ENCODE results near the gene MYO5B. TPM values are rescaled to one million over a fixed set of nuclear protein-coding genes. Genes with fewer than 3 reads are reported as not detected.

Gene MYO5B
- total RNA-seq, 1 donor from 2014 or later: 6.7 TPM

DNA sequence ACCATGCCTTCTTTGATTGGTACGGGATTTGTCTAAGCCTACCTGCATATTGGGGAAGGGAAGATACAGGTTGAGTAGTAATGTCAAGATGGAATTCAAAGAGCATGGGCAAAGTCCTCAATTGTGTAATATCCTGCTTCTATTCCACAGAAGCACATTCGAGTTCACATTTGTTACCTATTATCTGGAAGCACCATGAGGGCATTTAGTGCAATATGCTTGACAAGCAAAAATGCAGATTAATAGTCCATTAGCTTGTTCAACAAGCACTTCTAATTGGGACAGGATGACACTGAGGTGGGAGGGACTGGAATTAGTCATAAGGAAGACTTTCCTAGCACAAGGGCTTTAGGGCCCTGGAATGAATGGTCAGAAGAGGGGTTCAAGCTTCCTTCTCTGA, 40.5 kb downstream of the MYO5B start:
- Histone ChIP-seq H3K79me2 (ENCODE audit: low read depth) (no peaks in the 10 kb centered on the region), H3K27me3 (no peaks in the 10 kb centered on the region), H3K4me3 (no peak overlapping the region), H3K4me1 (peaks cover 11% of the 10 kb centered on the region), H3K36me3 (no peaks in the 10 kb centered on the region), H3K27ac (no peak overlapping the region), H3K9ac (no peak overlapping the region), H4K20me1 (ENCODE audit: low read depth) (no peaks in the 10 kb centered on the region), H2AFZ (replicated peaks) (no peak overlapping the region), H3K4me2 (no peak overlapping the region), H3K9me3 (ENCODE audit: low read depth) (no peaks in the 10 kb centered on the region), H3F3A (ENCODE audit: low read depth) (no peaks in the 10 kb centered on the region)
- no peak overlapping the region for H3K4me3 Mint-ChIP-seq
- H3K36me3 Mint-ChIP-seq: no peaks in the 10 kb centered on the region
- H3K27ac Mint-ChIP-seq: no peak overlapping the region
- no peak for DNase-seq (ENCODE audit: low spot score)
- TF ChIP-seq, protein P1, sequence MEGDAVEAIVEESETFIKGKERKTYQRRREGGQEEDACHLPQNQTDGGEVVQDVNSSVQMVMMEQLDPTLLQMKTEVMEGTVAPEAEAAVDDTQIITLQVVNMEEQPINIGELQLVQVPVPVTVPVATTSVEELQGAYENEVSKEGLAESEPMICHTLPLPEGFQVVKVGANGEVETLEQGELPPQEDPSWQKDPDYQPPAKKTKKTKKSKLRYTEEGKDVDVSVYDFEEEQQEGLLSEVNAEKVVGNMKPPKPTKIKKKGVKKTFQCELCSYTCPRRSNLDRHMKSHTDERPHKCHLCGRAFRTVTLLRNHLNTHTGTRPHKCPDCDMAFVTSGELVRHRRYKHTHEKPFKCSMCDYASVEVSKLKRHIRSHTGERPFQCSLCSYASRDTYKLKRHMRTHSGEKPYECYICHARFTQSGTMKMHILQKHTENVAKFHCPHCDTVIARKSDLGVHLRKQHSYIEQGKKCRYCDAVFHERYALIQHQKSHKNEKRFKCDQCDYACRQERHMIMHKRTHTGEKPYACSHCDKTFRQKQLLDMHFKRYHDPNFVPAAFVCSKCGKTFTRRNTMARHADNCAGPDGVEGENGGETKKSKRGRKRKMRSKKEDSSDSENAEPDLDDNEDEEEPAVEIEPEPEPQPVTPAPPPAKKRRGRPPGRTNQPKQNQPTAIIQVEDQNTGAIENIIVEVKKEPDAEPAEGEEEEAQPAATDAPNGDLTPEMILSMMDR (IDR thresholded peaks at IDR 0.05): no peak
- H3K4me1 Mint-ChIP-seq: peaks cover 9% of the 10 kb centered on the region
- H3K27me3 Mint-ChIP-seq (ENCODE audit: insufficient read depth, low read depth): peaks cover under 1% of the 10 kb centered on the region
- H3K9me3 Mint-ChIP-seq: no peaks in the 10 kb centered on the region

DNA sequence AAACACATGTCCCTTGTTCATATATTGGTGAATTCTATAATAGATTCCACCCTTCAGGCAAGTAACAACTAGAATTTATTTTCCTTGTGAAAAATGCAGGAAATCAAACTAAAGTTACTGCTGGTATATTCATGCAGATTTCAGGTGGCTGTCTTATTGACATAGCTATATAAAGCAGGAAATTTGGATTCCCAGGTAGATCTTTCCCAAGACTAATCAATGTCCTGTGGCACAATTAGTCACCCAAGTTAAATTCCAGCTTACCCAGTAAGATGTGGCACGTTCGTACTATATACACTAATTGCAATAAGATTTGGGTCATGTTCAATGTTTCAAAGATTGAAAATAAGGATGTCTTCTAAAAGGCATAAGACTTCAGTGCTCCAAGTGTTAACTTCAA, 42.0 kb downstream of the MYO5B start:
- Mint-ChIP-seq H3K4me1 (no peaks in the 10 kb centered on the region), H3K4me3 (no peak overlapping the region), H3K36me3 (no peaks in the 10 kb centered on the region), H3K27me3 (ENCODE audit: insufficient read depth, low read depth) (no peaks in the 10 kb centered on the region), H3K27ac (no peak overlapping the region), H3K9me3 (no peaks in the 10 kb centered on the region)
- no peak overlapping the region for H3K27ac ChIP-seq
- no peak overlapping the region for H2AFZ ChIP-seq (replicated peaks)
- H3K79me2 ChIP-seq (ENCODE audit: low read depth): no peaks in the 10 kb centered on the region
- H3K9me3 ChIP-seq (ENCODE audit: low read depth): no peaks in the 10 kb centered on the region
- no peaks in the 10 kb centered on the region for H4K20me1 ChIP-seq (ENCODE audit: low read depth)
- H3K4me2 ChIP-seq: no peak overlapping the region
- no peaks in the 10 kb centered on the region for H3K36me3 ChIP-seq
- TF ChIP-seq, protein P1 (IDR thresholded peaks at IDR 0.05): no peak
- no peak for TF ChIP-seq EZH2 (IDR thresholded peaks at IDR 0.05)
- H3K27me3 ChIP-seq: no peaks in the 10 kb centered on the region
- H3F3A ChIP-seq (ENCODE audit: low read depth): no peaks in the 10 kb centered on the region
- no peak overlapping the region for H3K9ac ChIP-seq
- H3K4me3 ChIP-seq: no peak overlapping the region
- no peak for DNase-seq (ENCODE audit: low spot score)
- no peaks in the 10 kb centered on the region for H3K4me1 ChIP-seq

DNA sequence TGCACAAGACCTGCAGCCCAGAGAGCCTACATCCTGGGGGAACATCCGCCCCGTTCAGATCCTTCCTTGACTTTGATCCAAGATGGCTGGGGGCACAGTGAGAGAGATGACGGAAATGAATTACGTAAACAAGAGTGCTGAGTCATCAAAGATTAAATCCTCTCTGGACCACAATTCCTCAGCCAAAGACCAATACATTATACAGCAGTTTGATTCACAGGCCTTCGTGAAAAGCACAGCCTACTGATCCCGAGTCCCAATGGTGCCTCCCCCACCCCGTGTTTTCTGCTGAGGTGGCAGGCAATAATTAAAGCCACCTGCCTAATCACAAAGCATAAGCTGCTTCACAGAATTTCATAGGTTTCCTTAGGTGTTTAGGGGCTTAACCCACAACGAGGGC, 43.0 kb downstream of the MYO5B start:
- Mint-ChIP-seq H3K4me1 (no peaks in the 10 kb centered on the region), H3K27ac (no peak overlapping the region), H3K9me3 (no peaks in the 10 kb centered on the region), H3K27me3 (ENCODE audit: insufficient read depth, low read depth) (no peaks in the 10 kb centered on the region), H3K36me3 (peaks cover 2% of the 10 kb centered on the region), H3K4me3 (no peak overlapping the region)
- no peaks in the 10 kb centered on the region for H4K20me1 ChIP-seq (ENCODE audit: low read depth)
- no peaks in the 10 kb centered on the region for H3K27me3 ChIP-seq
- no peak overlapping the region for H3K9ac ChIP-seq
- H3K4me2 ChIP-seq: no peak overlapping the region
- H3K9me3 ChIP-seq (ENCODE audit: low read depth): no peaks in the 10 kb centered on the region
- no peaks in the 10 kb centered on the region for H3K79me2 ChIP-seq (ENCODE audit: low read depth)
- H3K36me3 ChIP-seq: no peaks in the 10 kb centered on the region
- DNase-seq (ENCODE audit: low spot score): no peak
- H3K27ac ChIP-seq: no peak overlapping the region
- no peak overlapping the region for H3K4me3 ChIP-seq
- H3K4me1 ChIP-seq: no peaks in the 10 kb centered on the region
- TF ChIP-seq EZH2 (IDR thresholded peaks at IDR 0.05) (no peak), EZH2phosphoT487 (IDR thresholded peaks at IDR 0.05) (no peak)
- TF ChIP-seq, protein P1 (IDR thresholded peaks at IDR 0.05): no peak
- no peaks in the 10 kb centered on the region for H3F3A ChIP-seq (ENCODE audit: low read depth)
- no peak overlapping the region for H2AFZ ChIP-seq (replicated peaks)

DNA sequence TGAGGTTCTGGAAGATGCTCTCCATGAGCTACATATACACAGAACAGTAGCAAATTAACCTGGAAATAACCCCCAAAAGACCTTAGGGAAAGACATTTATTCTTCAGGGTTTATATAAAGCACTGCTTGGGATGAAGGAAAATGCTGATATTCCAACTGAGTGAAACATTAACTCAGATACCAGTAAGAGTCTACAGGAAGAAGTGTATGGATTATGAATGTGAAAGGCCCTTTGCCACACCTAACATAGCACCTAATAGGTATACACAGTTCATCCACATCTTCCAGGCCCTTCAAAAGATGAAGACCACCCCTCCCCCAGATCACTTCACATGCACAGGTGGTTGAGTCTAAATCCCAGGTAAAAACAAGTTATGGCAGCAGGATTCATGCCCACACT, 50.4 kb downstream of the MYO5B start:
- H2AFZ ChIP-seq (replicated peaks): no peak overlapping the region
- no peaks in the 10 kb centered on the region for H3K9me3 Mint-ChIP-seq
- no peaks in the 10 kb centered on the region for H3K4me1 Mint-ChIP-seq
- no peaks in the 10 kb centered on the region for H3K36me3 ChIP-seq
- H3K9ac ChIP-seq: no peak overlapping the region
- H4K20me1 ChIP-seq (ENCODE audit: low read depth): no peaks in the 10 kb centered on the region
- H3K27ac Mint-ChIP-seq: no peak overlapping the region
- H3K27me3 Mint-ChIP-seq (ENCODE audit: insufficient read depth, low read depth): no peaks in the 10 kb centered on the region
- no peak for DNase-seq (ENCODE audit: low spot score)
- H3K79me2 ChIP-seq (ENCODE audit: low read depth): no peaks in the 10 kb centered on the region
- H3F3A ChIP-seq (ENCODE audit: low read depth): no peaks in the 10 kb centered on the region
- H3K4me3 ChIP-seq: no peak overlapping the region
- no peaks in the 10 kb centered on the region for H3K9me3 ChIP-seq (ENCODE audit: low read depth)
- TF ChIP-seq EZH2 (IDR thresholded peaks at IDR 0.05) (no peak), EZH2phosphoT487 (IDR thresholded peaks at IDR 0.05) (no peak)
- TF ChIP-seq, protein P1 (IDR thresholded peaks at IDR 0.05): no peak
- H3K4me2 ChIP-seq: no peak overlapping the region
- no peaks in the 10 kb centered on the region for H3K27me3 ChIP-seq
- no peak overlapping the region for H3K27ac ChIP-seq
- no peak overlapping the region for H3K4me3 Mint-ChIP-seq
- H3K4me1 ChIP-seq: no peaks in the 10 kb centered on the region
- peaks cover 2% of the 10 kb centered on the region for H3K36me3 Mint-ChIP-seq
